Sigmoid colon (tissue), 3 donors: ENCODE data around the gene CEACAM1.
"Not testable (repeated sequence)": the region's sequence is repeated elsewhere in the genome, so short reads cannot be mapped to it uniquely, and the experiment has no call there.

Experiments used
- CTCF ChIP-seq, 4 experiments: fragments of 450-650 bp in 3 of 4; fragments of 200-600 bp in 1 of 4; IDR thresholded peaks; one replicate each; pipeline ENCODE4 v1.5.1; 2016 to 2019; ENCODE audit warnings: antibody characterized with exemption in 4 of 4, mild to moderate bottlenecking in 3 of 4, moderate library complexity in 2 of 4
- POLR2A ChIP-seq, 2 donors: fragments of 450-650 bp; IDR thresholded peaks; one replicate each; pipeline ENCODE4 v1.6.1; 2016; ENCODE audit warnings: antibody characterized with exemption in 2 of 2, mild to moderate bottlenecking in 2 of 2, moderate library complexity in 2 of 2

GRCh38 chr19:42550521-42550920 is 22.2 kb upstream of the CEACAM1 start:
- not testable (repeated sequence) for TF ChIP-seq CTCF, POLR2A (IDR thresholded peaks at IDR 0.05)
